Brain microvascular endothelial cell (primary cell): ENCODE data around the gene FOXS1.

Experiments used
- DNase-seq: peaks from one replicate; pipeline ENCODE4 v3.0.0-alpha.2; 2020
- H3K27ac ChIP-seq: fragments of 250-450 bp; sonication (Bioruptor Pico); 2 replicates; pipeline ENCODE4 v1.5.1; 2020; ENCODE audit warnings: mild to moderate bottlenecking, moderate library complexity
- H3K27me3 ChIP-seq: fragments of 250-450 bp; sonication (Bioruptor Pico); replicated peaks from 2 replicates; pipeline ENCODE4 v1.5.1; 2020; ENCODE audit warnings: mild to moderate bottlenecking
- H3K36me3 ChIP-seq: fragments of 250-450 bp; sonication (Bioruptor Pico); replicated peaks from 2 replicates; pipeline ENCODE4 v1.5.1; 2020; ENCODE audit warnings: mild to moderate bottlenecking
- H3K4me3 ChIP-seq: 2 replicates; pipeline ENCODE4 v1.5.1; 2011; ENCODE audit warnings: low read depth, mild to moderate bottlenecking, control low read depth, low read length, moderate library complexity
- in situ Hi-C: cut with HindIII; loops from 2 replicates; pipeline ENCODE4 v1.10.0; 2017; ENCODE audit warnings: low sequenced_read_pairs, low pct_ligation_motif_present
- TF ChIP-seq, protein P1 (sequence below): IDR thresholded peaks from 2 replicates; pipeline ENCODE4 v1.5.1; 2011; ENCODE audit warnings: low read depth, mild to moderate bottlenecking, moderate library complexity, low read length, control low read depth, inconsistent platforms; ENCODE audit errors: missing control alignments

Gene FOXS1

DNA sequence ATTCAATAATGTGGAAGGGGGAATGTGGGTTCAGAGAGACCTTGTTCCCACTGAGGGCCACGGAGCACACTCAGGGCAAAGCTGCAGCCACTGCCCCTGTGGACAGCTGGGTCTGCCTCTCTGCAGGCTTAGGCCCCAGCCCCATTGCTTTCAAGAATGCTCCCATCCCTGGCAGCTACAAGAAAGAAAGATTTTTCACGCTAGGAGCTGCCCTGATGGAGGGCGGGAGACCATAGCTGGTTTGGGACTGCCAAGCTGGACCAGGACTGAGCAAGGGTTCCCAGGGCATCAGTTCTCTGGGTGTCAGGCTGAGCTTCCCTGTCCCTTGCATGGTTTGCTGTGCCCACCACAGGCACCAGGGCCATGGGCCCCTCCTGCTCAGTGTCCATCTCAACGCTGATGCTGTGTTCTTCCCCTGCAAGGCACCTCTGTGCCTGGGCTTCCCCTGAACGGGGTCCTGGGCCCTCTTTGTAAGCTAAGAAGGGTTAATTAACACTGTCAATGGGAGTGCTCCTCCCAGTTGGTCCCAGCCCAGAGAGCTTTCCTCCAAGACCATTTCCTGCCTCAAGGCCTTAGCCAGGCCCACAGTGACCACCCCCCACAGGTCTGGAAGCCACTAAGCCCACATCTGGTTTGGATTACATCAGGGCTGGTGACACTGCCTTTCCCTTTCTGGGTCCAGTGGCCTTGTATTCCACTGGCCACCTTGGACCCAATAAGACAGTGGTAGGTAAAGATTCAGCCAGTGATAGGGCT lies 8.4 kb downstream of the FOXS1 start:
- TF ChIP-seq, protein P1, sequence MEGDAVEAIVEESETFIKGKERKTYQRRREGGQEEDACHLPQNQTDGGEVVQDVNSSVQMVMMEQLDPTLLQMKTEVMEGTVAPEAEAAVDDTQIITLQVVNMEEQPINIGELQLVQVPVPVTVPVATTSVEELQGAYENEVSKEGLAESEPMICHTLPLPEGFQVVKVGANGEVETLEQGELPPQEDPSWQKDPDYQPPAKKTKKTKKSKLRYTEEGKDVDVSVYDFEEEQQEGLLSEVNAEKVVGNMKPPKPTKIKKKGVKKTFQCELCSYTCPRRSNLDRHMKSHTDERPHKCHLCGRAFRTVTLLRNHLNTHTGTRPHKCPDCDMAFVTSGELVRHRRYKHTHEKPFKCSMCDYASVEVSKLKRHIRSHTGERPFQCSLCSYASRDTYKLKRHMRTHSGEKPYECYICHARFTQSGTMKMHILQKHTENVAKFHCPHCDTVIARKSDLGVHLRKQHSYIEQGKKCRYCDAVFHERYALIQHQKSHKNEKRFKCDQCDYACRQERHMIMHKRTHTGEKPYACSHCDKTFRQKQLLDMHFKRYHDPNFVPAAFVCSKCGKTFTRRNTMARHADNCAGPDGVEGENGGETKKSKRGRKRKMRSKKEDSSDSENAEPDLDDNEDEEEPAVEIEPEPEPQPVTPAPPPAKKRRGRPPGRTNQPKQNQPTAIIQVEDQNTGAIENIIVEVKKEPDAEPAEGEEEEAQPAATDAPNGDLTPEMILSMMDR = no peak

DNA sequence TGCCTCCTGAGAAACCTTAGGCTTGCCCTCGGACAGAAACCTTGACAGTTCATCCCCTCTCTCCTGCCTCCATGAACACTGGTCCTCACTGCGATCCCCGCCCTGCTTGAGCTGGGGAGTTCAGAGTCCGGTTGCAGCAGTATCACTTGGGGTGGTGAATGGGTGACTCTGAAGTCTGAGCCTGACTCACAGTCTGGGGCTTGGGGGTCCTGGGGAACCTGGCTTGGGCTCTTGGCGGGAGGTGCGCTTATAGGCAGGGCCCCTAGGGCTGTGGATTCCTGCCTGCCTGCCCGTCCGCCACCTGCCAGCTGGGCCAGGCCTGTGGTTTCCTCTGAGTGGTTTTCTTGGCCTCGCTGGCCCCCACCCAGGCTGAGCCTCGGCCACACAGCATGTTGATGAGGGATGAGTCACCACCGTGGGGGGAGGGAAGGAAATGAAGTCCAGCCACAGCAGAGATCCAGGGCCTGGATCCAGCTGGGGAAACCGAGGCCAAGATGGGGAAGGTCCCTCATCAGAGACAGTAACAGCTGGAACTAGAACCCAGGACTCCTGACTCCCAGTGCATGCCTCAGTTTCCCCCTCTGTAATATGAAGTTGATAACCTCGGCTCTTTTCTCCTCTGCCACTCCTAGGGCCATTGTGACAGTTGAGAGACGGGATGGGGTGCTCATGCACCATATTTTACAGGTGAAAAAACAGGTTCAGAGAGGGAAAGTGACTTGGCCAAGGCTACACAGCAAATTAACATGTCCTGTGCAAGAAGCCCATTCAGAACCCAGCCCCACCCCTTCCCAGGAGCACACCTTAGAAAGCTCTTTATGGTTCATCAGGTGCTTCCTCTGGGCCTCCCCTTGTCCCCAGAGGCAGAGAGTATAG lies 9.2 kb downstream of the FOXS1 start:
- in situ Hi-C loops = no loop called here
- Histone ChIP-seq H3K36me3 (no peaks in the 10 kb centered on the region), H3K4me3 (no peak overlapping the region), H3K27ac (no peak overlapping the region), H3K27me3 (no peaks in the 10 kb centered on the region)
- TF ChIP-seq, protein P1 = no peak
- peak; percentile 93 for DNase-seq

More for the DNA sequence above, 8.4 kb downstream of the FOXS1 start:
- Histone ChIP-seq H3K27me3 (no peaks in the 10 kb centered on the region), H3K36me3 (no peaks in the 10 kb centered on the region), H3K4me3 (no peak overlapping the region), H3K27ac (peak overlapping the region; percentile 8)
- no peak for DNase-seq
- in situ Hi-C loops = no loop called here

DNA sequence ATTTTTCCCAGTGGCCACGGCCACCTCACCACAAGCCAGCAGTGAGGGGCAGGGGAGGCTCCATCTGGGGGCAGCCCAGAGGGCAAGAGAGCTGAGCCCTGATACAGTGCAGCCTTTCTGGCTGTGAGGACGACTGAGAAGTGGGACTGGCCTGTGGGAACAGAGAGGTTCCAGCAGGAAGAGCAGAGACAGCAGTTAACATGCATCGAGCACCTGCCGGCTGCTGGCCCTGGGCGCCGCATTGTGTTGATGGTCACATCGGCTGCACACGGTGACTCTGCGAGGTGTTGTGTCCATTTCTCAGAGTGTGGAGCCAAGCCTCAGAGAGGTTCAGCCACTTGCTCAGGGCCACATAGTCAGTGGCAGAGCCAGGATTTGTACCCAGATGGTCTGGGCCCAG lies 9.8 kb downstream of the FOXS1 start:
- Histone ChIP-seq H3K27me3 (no peaks in the 10 kb centered on the region), H3K4me3 (no peak overlapping the region), H3K27ac (no peak overlapping the region), H3K36me3 (no peaks in the 10 kb centered on the region)
- TF ChIP-seq, protein P1 = no peak
- DNase-seq = no peak
- in situ Hi-C loops = no loop called here

DNA sequence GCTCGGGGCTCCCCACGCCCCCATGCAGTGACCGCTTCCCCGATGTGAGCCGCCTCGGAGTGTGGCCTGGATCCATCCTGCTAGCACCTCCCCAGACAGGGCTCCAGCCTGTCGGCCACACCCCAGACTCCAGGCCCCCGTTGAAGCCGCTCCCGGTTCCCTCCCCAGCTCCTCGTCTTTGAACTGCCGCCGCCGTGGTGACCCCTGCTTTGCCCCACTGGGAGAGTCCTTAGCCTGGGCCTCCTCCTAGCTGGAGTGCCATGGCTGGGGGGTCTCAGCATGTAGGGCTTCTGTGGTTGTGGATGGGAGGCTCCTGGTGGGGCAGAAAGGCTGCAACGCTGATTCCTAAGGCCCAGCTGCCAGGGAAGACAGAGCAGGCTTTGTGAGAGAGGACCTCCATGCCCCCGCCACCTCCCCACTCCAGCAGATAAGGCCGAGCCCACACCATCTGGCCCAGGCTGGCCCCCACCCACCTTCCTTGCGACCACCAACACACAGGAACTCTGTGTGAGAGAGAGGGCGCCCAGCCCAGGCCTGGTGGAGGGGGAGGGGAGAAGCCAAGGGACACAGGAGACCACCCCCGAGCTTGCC lies 11.4 kb downstream of the FOXS1 start:
- DNase-seq = no peak
- TF ChIP-seq, protein P1 = no peak
- no peak overlapping the region for H3K4me3 ChIP-seq
- H3K27ac ChIP-seq = no peak overlapping the region
- in situ Hi-C loops = no loop called here
- H3K36me3 ChIP-seq = no peaks in the 10 kb centered on the region
- H3K27me3 ChIP-seq = no peaks in the 10 kb centered on the region

DNA sequence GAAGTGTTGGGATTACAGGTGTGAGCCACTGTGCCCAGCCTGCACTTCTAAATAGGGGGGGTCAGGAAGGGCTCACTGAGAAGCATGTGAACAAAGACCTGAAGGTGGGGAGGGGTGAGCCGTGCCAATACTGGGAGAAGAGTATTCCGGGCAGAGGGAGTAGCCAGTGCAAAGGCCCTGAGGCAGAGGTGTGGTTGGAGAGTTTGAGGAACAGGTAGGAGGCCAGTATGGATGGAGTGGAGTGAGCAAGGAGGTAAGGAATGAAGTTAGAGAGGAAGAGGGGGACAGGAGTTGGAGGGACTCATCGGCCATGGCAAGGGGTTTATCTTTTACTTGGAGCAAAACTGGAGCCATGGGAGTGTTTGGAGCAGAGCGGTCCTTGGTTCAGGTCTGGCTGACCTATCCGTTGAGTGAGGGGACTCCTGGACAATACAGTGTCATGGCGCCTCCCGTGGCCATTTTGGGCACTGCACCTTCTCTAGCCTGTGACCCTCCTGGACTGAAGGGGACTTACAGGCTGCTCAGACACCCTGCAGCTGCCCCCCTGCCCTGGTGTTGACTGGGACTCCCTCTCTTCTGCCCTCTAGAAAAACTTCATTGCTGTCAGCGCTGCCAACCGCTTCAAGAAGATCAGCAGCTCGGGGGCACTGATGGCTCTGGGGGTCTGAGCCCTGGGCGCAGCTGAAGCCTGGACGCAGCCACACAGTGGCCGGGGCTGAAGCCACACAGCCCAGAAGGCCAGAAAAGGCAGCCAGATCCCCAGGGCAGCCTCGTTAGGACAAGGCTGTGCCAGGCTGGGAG lies 12.1 kb downstream of the FOXS1 start:
- Histone ChIP-seq H3K36me3 (no peaks in the 10 kb centered on the region), H3K4me3 (no peak overlapping the region), H3K27me3 (no peaks in the 10 kb centered on the region), H3K27ac (no peak overlapping the region)
- DNase-seq = peak; percentile 48
- TF ChIP-seq, protein P1 = peak; percentile 95
- in situ Hi-C loops = no loop called here
